Endothelial cell of umbilical vein (primary cell): ENCODE measurements around the gene DOC2B.

Experiments used
- POLR2AphosphoS5 ChIP-seq: IDR thresholded peaks from 2 replicates; pipeline ENCODE4 v1.6.1; 2012; ENCODE audit warnings: low read depth, mild to moderate bottlenecking, control low read depth, low read length, moderate library complexity; ENCODE audit not compliant: insufficient read depth
- TF ChIP-seq, protein P1 (sequence below), 2 donors: IDR thresholded peaks; 1 replicate in 1 of 2; 2 replicates in 1 of 2; pipeline ENCODE4 v1.5.1; 2011; ENCODE audit warnings: low read length in 2 of 2, mild to moderate bottlenecking in 2 of 2, moderate library complexity in 2 of 2, control low read depth in 1 of 2, inconsistent platforms in 1 of 2, low read depth in 1 of 2; ENCODE audit not compliant: insufficient read depth in 1 of 2; ENCODE audit errors: extremely low read depth in 1 of 2

DNA sequence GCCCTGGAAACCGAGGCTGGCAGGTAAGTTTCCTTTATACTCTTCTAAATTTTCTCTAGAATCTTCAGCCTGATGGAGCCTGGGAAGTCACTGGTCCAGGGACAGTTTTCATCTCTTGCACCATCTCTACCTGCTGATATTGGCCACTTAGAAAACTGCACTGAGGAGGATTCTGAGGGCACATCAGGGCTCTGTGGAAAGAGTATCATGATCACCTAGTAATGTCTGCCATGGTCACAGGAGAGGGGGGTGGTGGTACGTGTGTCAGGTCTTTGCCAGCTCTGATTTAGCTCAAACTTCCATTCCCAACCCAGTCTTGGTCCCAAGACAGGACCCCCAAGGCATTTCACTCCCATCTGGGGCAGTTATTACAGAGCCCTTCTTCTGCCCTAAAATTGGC lies 35.2 kb upstream of the DOC2B start:
- TF ChIP-seq, protein P1, sequence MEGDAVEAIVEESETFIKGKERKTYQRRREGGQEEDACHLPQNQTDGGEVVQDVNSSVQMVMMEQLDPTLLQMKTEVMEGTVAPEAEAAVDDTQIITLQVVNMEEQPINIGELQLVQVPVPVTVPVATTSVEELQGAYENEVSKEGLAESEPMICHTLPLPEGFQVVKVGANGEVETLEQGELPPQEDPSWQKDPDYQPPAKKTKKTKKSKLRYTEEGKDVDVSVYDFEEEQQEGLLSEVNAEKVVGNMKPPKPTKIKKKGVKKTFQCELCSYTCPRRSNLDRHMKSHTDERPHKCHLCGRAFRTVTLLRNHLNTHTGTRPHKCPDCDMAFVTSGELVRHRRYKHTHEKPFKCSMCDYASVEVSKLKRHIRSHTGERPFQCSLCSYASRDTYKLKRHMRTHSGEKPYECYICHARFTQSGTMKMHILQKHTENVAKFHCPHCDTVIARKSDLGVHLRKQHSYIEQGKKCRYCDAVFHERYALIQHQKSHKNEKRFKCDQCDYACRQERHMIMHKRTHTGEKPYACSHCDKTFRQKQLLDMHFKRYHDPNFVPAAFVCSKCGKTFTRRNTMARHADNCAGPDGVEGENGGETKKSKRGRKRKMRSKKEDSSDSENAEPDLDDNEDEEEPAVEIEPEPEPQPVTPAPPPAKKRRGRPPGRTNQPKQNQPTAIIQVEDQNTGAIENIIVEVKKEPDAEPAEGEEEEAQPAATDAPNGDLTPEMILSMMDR (IDR thresholded peaks at IDR 0.05; ENCODE audit: extremely low read depth in 1 of 2, insufficient read depth in 1 of 2, low read depth in 1 of 2, low read length in 2 of 2), result no peak
- no peak for TF ChIP-seq POLR2AphosphoS5
